ENCODE results near the gene GABBR2. TPM values are rescaled to one million over a fixed set of nuclear protein-coding genes. Genes with fewer than 3 reads are reported as not detected.

GABBR2 gene
- total RNA-seq, 4 donors from 2014 or later: 0.32 to 1.7 TPM; not detected in 2

GRCh38 chr9:98720402-98720801, 11.7 kb upstream of the GABBR2 start:
- no peak for TF ChIP-seq CTCF (IDR thresholded peaks at IDR 0.05)
- TF ChIP-seq POLR2AphosphoS5 (IDR thresholded peaks at IDR 0.05): no peak
- no peak for TF ChIP-seq EP300 (IDR thresholded peaks at IDR 0.05)
- Histone ChIP-seq H3K4me3 (no peak overlapping the region), H3K27me3 (peaks cover 12% of the 10 kb centered on the region), H3K9me3 (no peaks in the 10 kb centered on the region), H3K4me1 (no peaks in the 10 kb centered on the region), H3K36me3 (no peaks in the 10 kb centered on the region), H3K27ac (no peak overlapping the region)
- peak in 1 of 2 donors; percentile 6 for DNase-seq (ENCODE audit: low spot score in 2 of 2)
- WGBS: 87% methylated on average over 4 of the region's 4 CpGs

DNA sequence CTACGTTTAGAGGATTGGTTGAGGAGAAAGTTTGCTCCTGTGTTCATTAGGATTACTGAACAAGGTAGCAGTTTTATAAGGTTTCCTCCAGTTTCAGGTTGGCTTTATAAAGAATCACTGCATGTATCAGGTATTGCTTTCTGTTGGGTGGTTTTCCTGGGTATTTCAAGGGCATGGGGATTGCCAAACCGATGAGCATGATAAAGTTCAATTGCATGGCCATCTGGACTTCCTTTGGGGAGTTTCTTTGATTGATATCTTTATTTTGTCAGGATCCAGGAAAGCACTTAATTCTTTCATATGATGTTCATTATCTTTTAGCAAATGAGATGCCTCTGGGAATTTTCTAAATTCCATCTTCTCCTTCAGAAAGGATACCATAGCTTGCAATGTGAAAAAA, 10.3 kb upstream of the GABBR2 start:
- Histone ChIP-seq H3K4me3 (no peak overlapping the region), H3K27ac (no peak overlapping the region), H3K4me1 (no peaks in the 10 kb centered on the region), H3K9me3 (no peaks in the 10 kb centered on the region), H3K27me3 (peaks cover 8% of the 10 kb centered on the region), H3K36me3 (no peaks in the 10 kb centered on the region)
- 54% methylated on average over 2 of the region's 2 CpGs for WGBS
- TF ChIP-seq POLR2A (IDR thresholded peaks at IDR 0.05): no peak
- no peak for TF ChIP-seq POLR2AphosphoS5 (IDR thresholded peaks at IDR 0.05)
- TF ChIP-seq CTCF (IDR thresholded peaks at IDR 0.05): no peak
- no peak for TF ChIP-seq EP300 (IDR thresholded peaks at IDR 0.05)
- no peak for DNase-seq (ENCODE audit: low spot score in 2 of 2)

DNA sequence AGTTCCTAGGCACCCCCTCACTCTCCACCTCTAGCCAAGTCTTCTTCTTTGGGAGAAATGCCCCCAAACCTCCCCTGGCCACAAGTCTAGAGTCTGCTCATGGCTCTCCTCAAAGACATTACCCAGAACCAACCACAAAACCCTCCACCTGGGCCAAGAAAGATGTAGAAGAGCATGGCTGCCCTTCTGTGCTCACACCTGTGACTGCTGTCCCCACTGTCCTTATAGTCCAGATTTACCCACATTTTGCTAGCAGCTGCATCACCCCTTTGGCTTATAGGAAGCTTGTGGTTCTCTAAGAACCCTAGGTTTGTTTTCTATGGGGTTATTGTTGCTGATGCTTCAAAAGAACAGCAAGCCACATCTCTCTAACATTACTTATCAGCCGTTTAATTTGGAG, 6.1 kb upstream of the GABBR2 start:
- WGBS: 73% methylated on average over 1 of the region's 1 CpG
- H3K9me3 ChIP-seq: no peaks in the 10 kb centered on the region
- no peak for TF ChIP-seq POLR2AphosphoS5 (IDR thresholded peaks at IDR 0.05)
- no peak for TF ChIP-seq POLR2A (IDR thresholded peaks at IDR 0.05)
- no peak for TF ChIP-seq EP300 (IDR thresholded peaks at IDR 0.05)
- no peak for TF ChIP-seq CTCF (IDR thresholded peaks at IDR 0.05)
- H3K36me3 ChIP-seq: no peaks in the 10 kb centered on the region
- H3K4me3 ChIP-seq: no peak overlapping the region
- H3K27me3 ChIP-seq: peaks cover 33% of the 10 kb centered on the region
- H3K4me1 ChIP-seq: no peaks in the 10 kb centered on the region
- H3K27ac ChIP-seq: no peak overlapping the region
- no peak for DNase-seq (ENCODE audit: low spot score in 2 of 2)

DNA sequence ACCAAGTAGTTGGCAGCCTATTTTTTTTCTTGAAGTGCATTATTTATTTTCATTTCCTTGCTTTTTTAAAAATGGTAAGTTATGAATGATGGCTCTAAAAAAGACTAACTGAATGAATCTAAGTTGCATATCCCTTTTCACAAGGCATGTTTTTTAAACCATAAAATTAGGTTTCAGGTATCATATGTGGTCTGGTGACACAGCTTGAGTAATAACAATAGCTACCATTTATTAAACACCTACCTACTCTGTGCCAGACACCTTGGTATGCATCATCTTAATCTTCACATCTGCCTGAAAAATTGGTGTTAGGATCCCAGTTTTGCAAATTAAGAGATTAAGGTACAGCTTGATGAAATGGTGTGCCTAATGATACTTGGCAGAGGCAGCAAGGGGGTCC, 4.3 kb upstream of the GABBR2 start:
- Histone ChIP-seq H3K9me3 (no peaks in the 10 kb centered on the region), H3K4me3 (no peak overlapping the region), H3K36me3 (no peaks in the 10 kb centered on the region), H3K4me1 (peaks cover 13% of the 10 kb centered on the region), H3K27me3 (peaks cover 50% of the 10 kb centered on the region), H3K27ac (no peak overlapping the region)
- no peak for DNase-seq (ENCODE audit: low spot score in 2 of 2)
- TF ChIP-seq POLR2A (IDR thresholded peaks at IDR 0.05) (no peak), EP300 (IDR thresholded peaks at IDR 0.05) (no peak), POLR2AphosphoS5 (IDR thresholded peaks at IDR 0.05) (no peak)

DNA sequence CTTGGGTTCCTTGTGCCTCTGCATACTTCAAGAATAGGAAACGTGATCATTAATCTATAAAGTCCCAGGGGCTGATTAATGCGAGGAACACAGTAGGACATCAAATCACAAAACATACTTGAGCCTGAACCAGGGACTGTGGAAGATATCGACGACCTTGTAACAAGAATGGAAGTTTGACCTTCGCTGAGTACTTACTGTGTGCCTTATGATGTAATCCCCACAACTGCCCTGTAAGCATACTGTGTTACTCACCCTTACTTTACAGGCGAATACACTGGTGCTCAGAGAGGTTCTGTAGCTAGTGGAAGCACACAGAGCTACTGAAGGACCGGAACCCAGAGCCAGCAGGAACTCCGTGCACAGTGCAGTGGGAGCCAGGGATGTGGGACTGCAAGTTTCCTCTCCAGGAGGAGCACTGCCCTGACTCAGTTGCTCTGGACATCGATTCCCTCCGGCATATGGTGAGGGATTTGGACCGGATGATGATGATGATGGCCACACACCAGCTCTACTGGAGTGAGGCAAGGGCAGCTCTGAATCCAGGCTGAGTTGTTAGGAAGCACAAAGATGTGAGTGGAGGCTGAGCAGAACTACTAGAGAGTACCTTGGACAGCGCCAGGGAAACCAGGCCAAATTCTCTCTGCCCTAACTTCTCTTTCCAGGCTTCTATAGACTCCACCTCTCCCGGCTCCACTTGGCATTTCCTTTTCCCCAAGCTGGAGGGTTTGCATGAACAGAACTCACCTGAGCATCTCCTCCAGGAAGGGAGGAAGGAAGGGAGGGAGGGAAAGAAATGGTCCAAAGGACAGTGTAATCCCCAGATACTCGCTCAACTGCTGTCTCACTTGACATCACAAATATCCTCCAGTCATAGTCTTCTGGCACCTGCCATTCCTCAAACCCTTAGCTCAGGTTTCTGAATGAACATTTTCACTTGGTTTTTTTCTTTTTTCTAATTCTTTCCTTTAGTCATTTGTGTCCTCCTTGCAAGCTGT, 1.5 kb upstream of the GABBR2 start:
- no peak overlapping the region for H3K4me3 ChIP-seq
- peaks cover 25% of the 10 kb centered on the region for H3K4me1 ChIP-seq
- WGBS: 61% methylated on average over 14 of the region's 14 CpGs
- no peak overlapping the region for H3K27ac ChIP-seq
- peaks cover 73% of the 10 kb centered on the region for H3K27me3 ChIP-seq
- no peak for DNase-seq (ENCODE audit: low spot score in 2 of 2)
- TF ChIP-seq POLR2A (IDR thresholded peaks at IDR 0.05) (no peak), EP300 (IDR thresholded peaks at IDR 0.05) (no peak)
- H3K36me3 ChIP-seq: no peaks in the 10 kb centered on the region
- no peaks in the 10 kb centered on the region for H3K9me3 ChIP-seq

DNA sequence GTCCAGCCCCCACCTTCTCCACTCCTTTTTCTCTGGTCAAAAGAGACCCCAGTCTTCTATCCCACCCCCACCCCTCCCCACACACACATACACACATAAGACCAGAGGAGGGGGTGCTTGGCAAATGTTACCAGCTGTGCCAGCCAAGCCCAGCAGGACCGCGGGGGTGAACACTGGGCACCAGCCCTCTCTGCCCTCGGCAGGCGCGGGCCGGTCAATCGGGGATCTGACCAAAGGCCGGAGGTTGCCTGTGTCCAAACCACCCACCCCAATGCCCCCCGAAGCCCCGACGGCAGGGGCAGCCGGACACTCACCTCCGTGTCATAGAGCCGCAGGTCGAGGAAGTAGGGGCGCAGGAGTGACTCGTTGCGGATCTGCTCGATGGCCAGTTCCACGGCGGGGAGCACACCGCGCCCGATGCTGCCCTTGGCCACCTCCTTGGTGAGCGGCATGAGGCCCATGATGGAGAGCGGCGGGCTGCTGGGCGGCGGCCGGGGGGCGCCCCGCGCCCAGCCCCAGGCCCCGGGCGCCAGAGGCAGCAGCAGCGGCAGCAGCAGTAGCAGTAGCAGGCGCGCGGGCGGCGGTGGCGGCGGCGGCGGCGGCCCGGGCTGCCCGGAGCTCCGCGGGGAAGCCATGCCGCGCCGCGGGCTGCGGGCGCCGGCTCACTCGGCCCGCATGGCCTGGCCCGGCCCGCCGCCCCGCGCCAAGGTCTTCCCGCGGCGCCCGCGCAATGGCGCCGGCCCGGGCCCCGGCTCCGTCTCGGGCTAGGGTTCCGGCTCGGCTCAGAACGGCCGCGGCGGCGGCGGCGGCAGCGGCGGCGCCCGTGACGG, 417 bp downstream of the GABBR2 start:
- Histone ChIP-seq H3K9me3 (no peaks in the 10 kb centered on the region), H3K27ac (no peak overlapping the region), H3K4me1 (peaks cover 25% of the 10 kb centered on the region), H3K4me3 (peak overlapping the region; percentile 45), H3K36me3 (no peaks in the 10 kb centered on the region), H3K27me3 (peaks cover 89% of the 10 kb centered on the region)
- TF ChIP-seq CTCF (IDR thresholded peaks at IDR 0.05): no peak
- no peak for TF ChIP-seq POLR2A (IDR thresholded peaks at IDR 0.05)
- no peak for TF ChIP-seq POLR2AphosphoS5 (IDR thresholded peaks at IDR 0.05)
- TF ChIP-seq EP300 (IDR thresholded peaks at IDR 0.05): no peak
- WGBS: 42% methylated on average over 2 of the region's 89 CpGs
- no peak for DNase-seq (ENCODE audit: low spot score in 2 of 2)

Measured in suprapubic skin (tissue), 4 donors.